BJ (cell line): ENCODE data around the gene LINC01488. TPM values are rescaled to one million over a fixed set of nuclear protein-coding genes. Genes with fewer than 3 reads are reported as not detected.

Experiments used
- CTCF ChIA-PET: fragments of 350-600 bp; formaldehyde crosslinking; extraction: SDS; loops from one replicate; lab custom pipeline; 2021; ENCODE audit warnings: antibody characterized with exemption, inconsistent platforms; lab: Yijun Ruan, JAX
- POLR2A ChIA-PET: fragments of 300-600 bp; sonication (Branson Sonifier 250); formaldehyde crosslinking; extraction: SDS; loops from one replicate; lab custom pipeline; 2021; ENCODE audit warnings: antibody characterized with exemption; lab: Charles Lee
- DNase-seq: peaks from one replicate; pipeline ENCODE4 v3.0.0-alpha.2; 2011; ENCODE audit warnings: low read depth
- H3K27me3 ChIP-seq: 2 replicates; pipeline ENCODE4 v1.6.0; 2011; ENCODE audit warnings: low read length; ENCODE audit not compliant: control insufficient read depth, insufficient read depth
- H3K36me3 ChIP-seq: 2 replicates; pipeline ENCODE4 v1.5.1; 2011; ENCODE audit warnings: low read length; ENCODE audit not compliant: control insufficient read depth, insufficient read depth
- H3K4me3 ChIP-seq: 2 replicates; pipeline ENCODE4 v1.5.1; 2011; ENCODE audit warnings: low read depth, mild to moderate bottlenecking, control low read depth, low read length
- CTCF ChIP-seq: IDR thresholded peaks from 2 replicates; pipeline ENCODE4 v1.5.1; 2011; ENCODE audit warnings: low read depth, mild to moderate bottlenecking, control low read depth, inconsistent platforms, low read length, moderate library complexity; ENCODE audit not compliant: insufficient read depth
- polyA plus RNA-seq: library from polyadenylated mRNA; depleted of rRNA; stranded (reverse); fragments of >200 nt; gene quantifications from 2 replicates; pipeline ENCODE4 v1.2.3, GENCODE V29; 2011

Gene LINC01488
- polyA plus RNA-seq, 1 experiment: not detected

GRCh38 chr11:69499918-69500284, 18.4 kb downstream of the LINC01488 start:
- ChIA-PET POLR2A (no interaction called here), CTCF (no interaction called here)
- Histone ChIP-seq H3K36me3 (no peaks in the 10 kb centered on the region), H3K27me3 (no peaks in the 10 kb centered on the region), H3K4me3 (no peak overlapping the region)
- no peak for DNase-seq
- no peak for TF ChIP-seq CTCF

- no peak for DNase-seq
- ChIA-PET POLR2A (no interaction called here), CTCF (no interaction called here)
- Histone ChIP-seq H3K4me3 (no peak overlapping the region), H3K27me3 (no peaks in the 10 kb centered on the region), H3K36me3 (no peaks in the 10 kb centered on the region)
- TF ChIP-seq CTCF: no peak
These were observed 19.0 kb downstream of the LINC01488 start for GRCh38 chr11:69500285-69501120.

- no peaks in the 10 kb centered on the region for H3K27me3 ChIP-seq
- DNase-seq: no peak
These were observed 19.6 kb downstream of the LINC01488 start for GRCh38 chr11:69501121-69501489.

GRCh38 chr11:69501891-69502860, 20.7 kb downstream of the LINC01488 start:
- CTCF ChIA-PET: no interaction called here
- H3K36me3 ChIP-seq: no peaks in the 10 kb centered on the region
- no peaks in the 10 kb centered on the region for H3K27me3 ChIP-seq
- TF ChIP-seq CTCF: no peak
- DNase-seq: no peak
- POLR2A ChIA-PET: no interaction called here
- H3K4me3 ChIP-seq: no peak overlapping the region

More at GRCh38 chr11:69501121-69501489, 19.6 kb downstream of the LINC01488 start:
- no peaks in the 10 kb centered on the region for H3K36me3 ChIP-seq
- no peak for TF ChIP-seq CTCF
- ChIA-PET CTCF (no interaction called here), POLR2A (no interaction called here)
- no peak overlapping the region for H3K4me3 ChIP-seq

- Histone ChIP-seq H3K36me3 (no peaks in the 10 kb centered on the region), H3K4me3 (no peak overlapping the region), H3K27me3 (no peaks in the 10 kb centered on the region)
- CTCF ChIA-PET: no interaction called here
- no peak for TF ChIP-seq CTCF
- POLR2A ChIA-PET: no interaction called here
- DNase-seq: no peak
These were observed 22.7 kb downstream of the LINC01488 start for GRCh38 chr11:69504127-69504526.
